Measurements from ENCODE around the gene CACNA1D. TPM values are rescaled to one million over a fixed set of nuclear protein-coding genes. Genes with fewer than 3 reads are reported as not detected.

The CACNA1D gene
- total RNA-seq, 1 donor from 2014 or later: 1.1 TPM

DNA sequence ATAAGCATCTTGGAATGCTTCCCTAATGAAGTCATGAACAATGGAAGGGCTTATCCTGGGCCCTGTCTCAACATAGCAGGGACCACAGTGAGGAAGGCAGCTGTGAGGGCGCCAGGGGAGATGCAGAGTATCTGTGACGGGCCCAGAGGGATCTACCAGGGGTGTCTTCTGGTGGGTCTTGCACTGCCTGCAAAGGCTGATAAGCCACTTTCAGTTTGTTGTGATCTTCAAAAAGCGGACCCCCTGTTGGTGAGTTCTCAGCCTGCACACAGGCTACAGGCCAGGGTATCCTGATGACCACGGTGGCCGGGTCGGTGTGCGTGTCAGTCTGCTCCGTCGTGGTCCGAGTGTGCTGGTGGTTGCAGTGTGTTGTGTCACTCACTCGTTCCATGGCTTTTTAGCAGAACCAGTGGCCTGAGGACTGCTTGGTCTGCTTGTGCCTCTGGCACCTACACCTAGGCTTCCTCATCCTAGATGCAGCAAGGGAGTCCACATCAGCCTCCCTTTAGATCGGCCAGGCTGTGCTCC lies 305.0 kb downstream of the CACNA1D start:
- Mint-ChIP-seq H3K4me3 (no peak overlapping the region), H3K27ac (ENCODE audit: unreplicated experiment) (no peak overlapping the region), H3K27me3 (ENCODE audit: low read depth) (no peaks in the 10 kb centered on the region), H3K4me1 (peaks cover 7% of the 10 kb centered on the region), H3K36me3 (ENCODE audit: low read depth) (no peaks in the 10 kb centered on the region), H3K9me3 (no peaks in the 10 kb centered on the region)
- no peak for TF ChIP-seq CTCF (conservative IDR thresholded peaks at IDR 0.05)
- DNase-seq (ENCODE audit: low read depth, low spot score): no peak

DNA sequence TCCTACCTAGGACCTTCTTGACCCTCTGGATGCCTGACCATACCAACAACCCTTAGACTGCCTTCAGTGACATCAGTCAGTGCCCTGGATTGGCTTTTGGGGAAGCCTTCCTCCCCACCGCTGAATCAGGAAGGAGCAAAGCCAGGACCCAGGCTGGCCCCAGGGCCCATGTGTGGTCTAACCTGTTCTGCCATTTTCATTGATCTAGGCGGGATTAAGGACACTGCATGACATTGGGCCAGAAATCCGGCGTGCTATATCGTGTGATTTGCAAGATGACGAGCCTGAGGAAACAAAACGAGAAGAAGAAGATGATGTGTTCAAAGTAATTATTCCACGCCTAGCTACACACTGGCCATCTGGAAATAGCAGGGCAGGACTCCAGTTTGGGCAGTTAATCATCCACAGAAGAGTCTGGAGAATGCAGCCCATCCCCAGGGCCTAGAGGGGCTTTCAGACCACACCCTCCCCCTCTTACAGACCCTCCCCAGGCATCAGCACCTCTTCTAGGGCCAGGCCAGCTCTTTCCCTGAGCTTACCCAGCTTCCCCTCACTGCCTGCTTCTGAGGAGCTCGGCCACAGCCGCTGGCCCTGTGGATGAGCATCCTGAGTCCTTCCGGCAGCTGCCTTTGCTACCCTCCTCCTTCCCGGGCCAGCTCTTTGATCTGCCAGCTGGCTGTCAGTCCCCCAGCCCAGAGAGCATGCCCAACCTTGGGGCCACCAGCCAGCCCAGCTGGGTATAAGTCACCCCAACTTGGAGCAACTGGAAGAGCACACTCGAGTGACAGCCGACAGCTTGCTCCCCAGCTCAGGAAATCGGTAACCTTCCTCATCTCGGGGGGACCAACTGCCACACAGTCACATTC lies 305.9 kb downstream of the CACNA1D start:
- Mint-ChIP-seq H3K4me3 (no peak overlapping the region), H3K36me3 (ENCODE audit: low read depth) (no peaks in the 10 kb centered on the region), H3K9me3 (no peaks in the 10 kb centered on the region), H3K27ac (ENCODE audit: unreplicated experiment) (no peak overlapping the region), H3K27me3 (ENCODE audit: low read depth) (no peaks in the 10 kb centered on the region), H3K4me1 (peaks cover 13% of the 10 kb centered on the region)
- no peak for DNase-seq (ENCODE audit: low read depth, low spot score)
- no peak for TF ChIP-seq CTCF (conservative IDR thresholded peaks at IDR 0.05)

DNA sequence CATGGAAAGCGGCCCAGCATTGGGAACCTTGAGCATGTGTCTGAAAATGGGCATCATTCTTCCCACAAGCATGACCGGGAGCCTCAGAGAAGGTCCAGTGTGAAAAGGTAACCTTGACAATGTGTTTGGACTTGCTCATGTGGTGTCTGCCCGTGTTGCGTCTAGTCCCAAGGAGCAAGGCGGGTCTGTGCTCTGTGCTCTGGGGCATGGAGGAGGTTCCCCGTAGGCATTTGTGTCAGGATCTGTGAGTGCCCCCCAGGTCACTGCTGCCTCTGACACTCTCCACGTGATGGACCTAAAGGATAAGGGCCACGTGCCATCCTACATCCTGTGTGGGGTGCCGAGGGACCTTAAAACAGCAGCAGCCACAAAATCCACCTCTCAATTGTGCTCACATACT lies 306.9 kb downstream of the CACNA1D start:
- no peaks in the 10 kb centered on the region for H3K9me3 Mint-ChIP-seq
- no peak overlapping the region for H3K27ac Mint-ChIP-seq (ENCODE audit: unreplicated experiment)
- H3K36me3 Mint-ChIP-seq (ENCODE audit: low read depth): no peaks in the 10 kb centered on the region
- H3K4me3 Mint-ChIP-seq: no peak overlapping the region
- H3K27me3 Mint-ChIP-seq (ENCODE audit: low read depth): no peaks in the 10 kb centered on the region
- TF ChIP-seq CTCF (conservative IDR thresholded peaks at IDR 0.05): no peak
- peaks cover 7% of the 10 kb centered on the region for H3K4me1 Mint-ChIP-seq
- DNase-seq (ENCODE audit: low read depth, low spot score): no peak

GRCh38 chr3:53802256-53802880 lies 308.0 kb downstream of the CACNA1D start:
- no peak for TF ChIP-seq CTCF (conservative IDR thresholded peaks at IDR 0.05)
- no peak overlapping the region for H3K27ac Mint-ChIP-seq (ENCODE audit: unreplicated experiment)
- no peaks in the 10 kb centered on the region for H3K27me3 Mint-ChIP-seq (ENCODE audit: low read depth)
- no peak for DNase-seq (ENCODE audit: low read depth, low spot score)
- H3K4me3 Mint-ChIP-seq: no peak overlapping the region
- H3K36me3 Mint-ChIP-seq (ENCODE audit: low read depth): no peaks in the 10 kb centered on the region
- peaks cover 7% of the 10 kb centered on the region for H3K4me1 Mint-ChIP-seq
- H3K9me3 Mint-ChIP-seq: no peaks in the 10 kb centered on the region

- Mint-ChIP-seq H3K9me3 (no peaks in the 10 kb centered on the region), H3K27me3 (ENCODE audit: low read depth) (no peaks in the 10 kb centered on the region), H3K4me3 (no peak overlapping the region)
Observed at GRCh38 chr3:53803124-53803815, 308.9 kb downstream of the CACNA1D start.

More at GRCh38 chr3:53803124-53803815, 308.9 kb downstream of the CACNA1D start:
- peaks cover 7% of the 10 kb centered on the region for H3K4me1 Mint-ChIP-seq
- no peak for DNase-seq (ENCODE audit: low read depth, low spot score)
- H3K36me3 Mint-ChIP-seq (ENCODE audit: low read depth): no peaks in the 10 kb centered on the region
- no peak overlapping the region for H3K27ac Mint-ChIP-seq (ENCODE audit: unreplicated experiment)
- TF ChIP-seq CTCF (conservative IDR thresholded peaks at IDR 0.05): no peak

Measured in neural crest cell (in vitro differentiated cells).